Erythroblast (primary cell): Measurements from ENCODE around the gene CTSA.

Source experiments
- GATA1 ChIP-seq: IDR thresholded peaks from 2 replicates; pipeline ENCODE4 v1.6.1; 2011; ENCODE audit warnings: low read depth, mild to moderate bottlenecking, control low read depth, low read length, moderate library complexity
- POLR2A ChIP-seq: IDR thresholded peaks from 2 replicates; pipeline ENCODE4 v1.6.1; 2011; ENCODE audit warnings: mild to moderate bottlenecking, low read length

GRCh38 chr20:45883100-45883469 is 8.1 kb upstream of the CTSA start:
- TF ChIP-seq POLR2A (no peak), GATA1 (no peak)
